CD4-positive, alpha-beta T cell treated with Interferon alpha-2 for 1 hour (primary cell): ENCODE measurements around the gene SIRPB2.

ENCODE experiments used
- DNase-seq, 2 donors: peaks; one replicate each; pipeline ENCODE4 v3.0.0-alpha.2; 2020 to 2022

SIRPB2 gene

DNA sequence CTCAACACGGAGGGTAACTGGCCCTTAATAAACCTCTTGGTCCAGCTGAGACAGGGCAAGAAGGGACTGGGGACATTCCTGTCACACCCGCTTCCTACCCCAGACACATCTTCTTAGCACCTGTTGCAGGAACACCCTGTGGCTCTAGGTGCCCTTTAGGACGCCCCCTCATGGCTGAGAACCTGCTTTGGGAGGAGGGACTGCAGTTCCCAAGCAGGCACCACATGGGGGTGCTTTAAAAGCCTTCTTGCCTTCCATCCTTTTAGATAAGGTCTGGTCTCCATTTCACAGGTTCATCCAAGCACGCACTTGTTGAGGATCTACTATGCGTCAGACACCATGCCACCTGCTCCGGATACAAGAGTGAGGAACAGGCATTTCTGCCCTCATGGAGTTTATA lies 51.2 kb downstream of the SIRPB2 start:
- DNase-seq: peak in 1 of 2 donors; percentile 19

DNA sequence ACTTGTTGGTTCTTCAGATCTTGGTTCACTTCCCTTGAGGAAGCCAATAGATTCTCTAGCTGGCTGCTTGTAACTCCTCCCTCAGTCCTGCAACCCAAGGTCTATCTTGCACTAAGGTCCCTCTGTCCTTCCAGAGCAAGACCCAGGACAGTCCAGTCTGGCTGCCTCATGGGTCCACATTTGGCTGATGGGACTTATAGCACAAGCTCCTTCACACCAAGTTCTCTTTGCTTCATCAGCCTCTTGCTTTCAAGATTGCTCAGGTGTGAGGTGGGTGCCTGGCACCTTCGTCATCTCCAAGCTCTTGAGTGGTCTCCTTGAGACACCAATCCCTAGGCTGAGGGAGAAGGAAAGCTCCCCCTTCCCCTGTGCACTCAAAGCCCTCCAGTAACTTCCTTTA lies 52.9 kb downstream of the SIRPB2 start:
- no peak for DNase-seq

DNA sequence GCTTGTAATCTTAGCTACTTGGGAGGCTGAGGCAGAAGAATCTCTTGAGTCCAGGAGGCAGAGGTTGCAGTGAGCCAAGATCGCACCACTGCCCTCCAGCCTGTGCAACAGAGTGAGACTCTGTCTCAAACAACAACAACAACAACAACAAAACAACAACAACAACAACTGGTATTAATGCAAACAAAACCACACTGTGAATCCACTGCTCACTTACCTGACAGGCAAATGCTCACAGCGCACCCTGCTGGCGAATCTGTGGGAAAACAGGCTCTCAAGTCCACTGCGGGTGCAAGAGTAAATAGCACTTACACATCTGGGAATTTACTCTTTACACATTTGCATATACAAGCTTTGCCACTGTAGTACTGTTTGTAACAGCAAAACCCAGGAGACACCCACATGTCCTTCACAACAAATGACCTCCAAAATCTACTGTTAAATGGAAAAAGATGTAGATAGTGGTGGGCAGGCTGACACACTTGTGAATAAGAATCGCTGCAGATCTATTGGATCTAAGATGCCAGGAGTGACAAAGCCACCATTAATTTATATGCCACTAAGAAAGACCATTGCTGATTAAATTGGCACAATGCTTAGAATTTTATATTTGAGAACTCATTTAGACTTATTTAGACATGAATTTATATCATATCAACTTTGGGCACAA lies 53.9 kb downstream of the SIRPB2 start:
- DNase-seq: peak; percentile 80 to 83

DNA sequence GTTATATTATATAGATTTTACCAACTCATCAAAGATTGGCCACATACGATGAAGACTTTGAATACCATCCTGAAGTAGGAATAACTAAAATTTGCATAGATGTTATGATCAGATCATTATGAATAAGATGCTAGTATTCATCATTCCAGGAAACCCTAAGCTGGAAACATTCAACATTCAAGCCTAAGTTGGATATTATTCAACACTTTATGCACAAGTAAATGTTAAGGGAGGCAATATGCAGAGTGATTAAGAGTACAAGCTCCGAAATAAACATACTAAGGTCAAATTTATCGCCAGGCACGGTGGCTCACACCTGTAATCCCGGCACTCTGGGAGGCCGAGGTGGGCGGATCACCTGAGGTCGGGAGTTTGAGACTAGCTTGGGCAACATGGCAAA lies 55.0 kb downstream of the SIRPB2 start:
- DNase-seq: no peak

DNA sequence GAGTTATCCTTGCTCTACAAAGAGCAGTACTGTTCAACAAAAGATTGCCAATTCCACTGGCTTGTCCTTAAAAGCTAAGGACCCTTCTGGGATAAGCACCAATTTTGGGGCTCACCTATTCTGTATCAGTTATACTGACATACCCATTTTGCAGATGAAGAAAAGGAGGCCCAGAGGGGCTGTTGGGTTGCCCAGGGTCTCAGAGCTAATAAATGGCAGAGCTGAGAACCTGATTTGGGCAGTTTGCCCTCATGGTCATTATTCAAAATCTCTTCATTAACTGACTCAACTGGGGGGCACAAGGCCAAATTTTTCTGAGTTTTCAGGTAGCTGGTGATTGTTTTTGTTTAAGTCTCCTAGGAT lies 55.9 kb downstream of the SIRPB2 start:
- no peak for DNase-seq

DNA sequence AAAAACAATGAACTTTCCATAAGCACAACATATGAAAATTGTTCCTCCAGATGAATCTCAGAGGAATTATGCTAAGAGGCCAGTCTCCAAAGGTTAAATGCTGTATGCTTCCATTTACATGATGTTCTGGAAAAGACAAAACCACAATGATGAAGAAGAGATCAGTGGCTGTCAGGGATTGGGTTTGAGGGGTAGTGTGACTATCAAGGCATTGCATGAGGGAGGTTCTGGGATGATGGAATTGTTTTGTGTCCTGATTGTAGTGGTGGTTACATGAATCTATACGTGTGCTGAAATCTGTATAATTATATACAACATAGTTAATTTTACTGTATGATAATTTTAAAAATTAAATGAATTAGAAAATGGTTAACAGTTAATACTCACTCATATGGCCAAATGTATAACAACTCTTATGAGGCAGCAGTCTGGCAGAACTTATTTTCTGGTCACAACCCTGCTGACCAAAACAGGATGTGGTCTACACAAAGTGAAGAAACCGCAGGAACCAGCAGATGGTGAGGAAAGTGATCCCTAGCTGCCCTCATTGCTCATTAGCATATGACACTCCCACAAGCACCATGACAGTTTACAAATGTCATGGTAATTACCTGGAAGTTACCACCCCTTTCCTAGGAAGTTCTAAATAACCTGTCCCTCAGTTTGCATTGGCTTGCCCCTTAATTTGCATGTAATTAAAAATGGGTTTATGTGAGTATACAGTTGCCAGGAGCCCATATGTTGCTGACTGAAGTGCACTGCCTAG lies 56.5 kb downstream of the SIRPB2 start:
- peak; percentile 80 to 83 for DNase-seq

DNA sequence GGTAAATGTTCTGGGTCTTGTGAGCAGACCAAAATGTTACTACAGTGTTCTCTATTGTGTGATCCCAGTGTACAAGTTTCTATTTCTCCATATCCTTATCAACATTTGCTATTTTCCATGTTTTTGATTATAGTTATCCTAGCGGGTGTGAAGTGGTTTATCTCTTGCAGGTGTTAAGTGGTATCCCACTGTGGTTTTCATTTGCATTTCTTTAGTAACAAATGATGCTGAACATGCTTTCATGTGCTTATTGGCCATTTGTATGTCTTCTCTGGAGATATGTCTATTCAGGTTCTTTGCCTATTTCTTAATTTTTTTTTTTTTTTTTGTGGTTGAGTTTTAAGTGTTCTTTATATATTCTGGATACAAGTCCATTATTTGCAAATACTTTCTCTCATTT lies 60.1 kb downstream of the SIRPB2 start:
- DNase-seq: no peak

DNA sequence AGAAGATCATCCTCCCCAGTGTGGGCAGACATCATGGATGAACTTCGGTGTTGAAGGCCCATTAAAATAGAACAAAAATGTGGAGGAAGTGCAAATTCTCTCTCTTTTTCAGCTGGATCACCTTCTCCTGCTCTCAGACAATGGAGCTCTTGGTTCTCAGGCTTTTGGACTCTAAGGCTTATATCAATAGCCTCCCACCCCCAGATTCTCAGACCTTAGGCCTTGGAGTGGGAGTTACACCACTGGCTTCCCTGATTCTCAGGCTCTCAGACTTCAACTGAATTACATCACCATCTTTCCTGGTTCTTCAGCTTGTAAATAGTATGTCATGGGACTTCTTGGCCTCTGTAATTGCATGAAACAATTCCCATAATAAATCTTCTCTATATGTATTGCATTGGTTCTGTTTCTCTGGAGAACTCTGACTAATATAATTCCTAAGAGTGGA lies 61.2 kb downstream of the SIRPB2 start:
- no peak for DNase-seq

DNA sequence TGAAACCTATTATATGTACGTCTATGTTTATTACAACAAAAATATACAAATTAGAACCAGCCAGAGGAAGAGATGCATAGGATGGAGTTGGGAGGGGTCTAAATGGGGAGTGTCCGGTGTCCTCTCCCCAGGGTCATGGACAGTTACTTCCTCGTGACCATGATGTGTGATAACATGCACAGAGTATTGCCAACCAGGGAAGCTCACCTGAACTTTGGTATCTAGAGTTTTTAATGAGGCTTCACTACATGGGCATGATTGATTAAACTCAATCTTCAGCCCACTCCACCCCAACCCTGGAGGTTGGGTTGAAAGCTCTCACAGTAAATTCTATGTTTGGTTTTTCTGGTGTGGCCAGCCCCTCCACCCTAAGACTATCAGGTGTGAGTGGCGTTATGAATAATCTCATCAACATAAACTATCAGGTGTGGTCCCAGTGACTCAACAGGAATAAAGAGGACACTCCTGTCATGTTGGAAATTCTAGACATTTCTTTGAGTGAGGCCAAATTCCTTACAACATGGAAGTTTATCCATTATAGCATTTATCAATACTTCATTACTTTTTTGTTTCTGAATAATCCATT lies 62.0 kb downstream of the SIRPB2 start:
- DNase-seq: no peak

DNA sequence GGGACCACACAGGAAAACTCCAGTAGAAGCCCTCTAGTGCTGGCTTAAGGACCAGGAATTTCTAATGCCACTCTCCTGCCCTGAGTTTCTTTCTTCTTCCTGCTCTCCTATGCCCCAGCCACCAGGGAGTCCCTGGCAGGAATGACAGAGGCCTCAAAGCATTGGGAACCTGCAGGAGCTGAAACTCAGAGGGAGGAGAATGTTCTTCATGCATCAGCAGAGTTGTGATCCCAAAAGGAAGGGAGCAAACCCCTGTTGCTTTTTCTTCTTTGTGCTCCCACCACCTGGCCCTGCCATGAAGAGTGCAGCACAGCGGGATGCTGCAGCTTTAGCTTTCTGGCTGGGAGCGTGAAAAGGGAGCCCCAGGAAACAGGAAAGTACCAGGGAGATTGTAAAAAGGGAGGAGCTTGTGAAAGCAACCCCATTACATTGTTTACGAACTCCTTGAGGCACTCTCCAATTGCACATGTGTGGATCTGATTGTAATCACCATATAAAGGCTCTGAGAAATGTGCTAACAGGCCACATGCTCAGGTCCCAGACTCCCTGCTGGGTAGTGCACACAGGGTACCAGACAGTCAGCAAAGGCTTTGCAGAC lies 63.7 kb downstream of the SIRPB2 start:
- DNase-seq: no peak

DNA sequence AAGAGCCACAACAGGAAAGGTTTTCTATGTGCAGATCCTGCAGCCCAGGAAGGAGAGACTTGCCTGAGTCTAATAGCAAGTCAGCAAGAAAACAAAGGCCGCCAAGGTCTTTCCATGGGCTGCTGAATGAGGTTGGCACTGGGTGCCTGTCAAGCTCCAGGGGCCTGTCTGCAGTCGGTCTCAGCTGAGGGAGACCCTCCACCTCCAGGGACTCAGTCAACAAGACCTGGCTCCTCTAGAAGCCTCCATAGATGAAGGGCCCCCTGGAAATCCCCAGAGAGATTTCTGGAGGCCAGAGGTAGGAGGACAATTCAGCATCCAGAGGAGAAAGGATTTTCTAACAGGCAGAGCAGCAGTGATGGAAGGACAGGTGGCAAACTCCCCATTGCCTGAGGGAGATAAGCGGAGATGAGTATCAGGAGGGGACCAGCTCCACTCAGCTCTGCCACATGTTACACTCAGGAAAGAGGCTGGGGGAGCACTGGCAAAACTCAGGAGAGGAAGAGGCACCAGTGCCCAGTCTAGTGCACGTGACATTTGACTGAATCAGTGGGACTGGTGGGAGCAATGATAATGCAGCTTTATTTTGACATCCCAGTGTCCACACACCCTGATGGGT lies 64.9 kb downstream of the SIRPB2 start:
- DNase-seq: no peak
